T-cell (primary cell): ENCODE results near the gene CTXND1. TPM values are rescaled to one million over a fixed set of nuclear protein-coding genes. Genes with fewer than 3 reads are reported as not detected.

Experiments used
- ATAC-seq, 4 experiments: fragments of 200-7000 bp in 3 of 4; fragments of 150-1000 bp in 1 of 4; cut with Tn5 transposase; replicated peaks in 1 of 4; 1 replicate in 3 of 4; 2 replicates in 1 of 4; pipeline ENCODE4 v1.10.0; 2021; ENCODE audit warnings: moderate library complexity in 3 of 4, mild to moderate bottlenecking in 2 of 4, moderate number of reproducible peaks in 1 of 4
- CTCF ChIA-PET, 2 donors: fragments of 300-600 bp; sonication (Branson Sonifier 250); formaldehyde crosslinking; loops; one replicate each; lab custom pipeline; 2022; ENCODE audit warnings: antibody characterized with exemption in 2 of 2; lab: Charles Lee
- POLR2A ChIA-PET, 2 donors: fragments of 300-600 bp; sonication (Branson Sonifier 250); formaldehyde crosslinking; loops; one replicate each; lab custom pipeline; 2022; ENCODE audit warnings: antibody characterized with exemption in 2 of 2; lab: Charles Lee
- DNase-seq, 35 experiments: peaks; one replicate each; pipeline versions ENCODE4 v3.0.0 to v3.0.0-alpha.2; 2013 to 2023
- H3K27ac ChIP-seq: one replicate; pipeline ENCODE4 v1.5.1; 2013; ENCODE audit warnings: low read length
- H3K27me3 ChIP-seq, 2 experiments: replicated peaks in 1 of 2; 1 replicate in 1 of 2; 2 replicates in 1 of 2; pipeline versions ENCODE4 v1.6.1 to v1.7.0; 2013; ENCODE audit warnings: low read length in 1 of 2, mixed read lengths in 1 of 2; ENCODE audit not compliant: control insufficient read depth in 2 of 2, insufficient read depth in 2 of 2; ENCODE audit errors: extremely low read depth in 1 of 2
- H3K36me3 ChIP-seq, 2 donors: 1 replicate in 1 of 2; 2 replicates in 1 of 2; pipeline versions ENCODE4 v1.6.1 to v1.7.0; 2013; ENCODE audit warnings: low read length in 1 of 2; ENCODE audit not compliant: control insufficient read depth in 2 of 2, insufficient read depth in 1 of 2; ENCODE audit errors: extremely low read depth in 1 of 2
- H3K4me1 ChIP-seq, 2 experiments: 1 replicate in 1 of 2; 2 replicates in 1 of 2; pipeline versions ENCODE4 v1.6.1 to v1.7.0; 2013; ENCODE audit warnings: low read length in 2 of 2, mixed read lengths in 1 of 2; ENCODE audit not compliant: insufficient read depth in 2 of 2, control insufficient read depth in 1 of 2; ENCODE audit errors: extremely low read depth in 1 of 2
- H3K4me3 ChIP-seq, 2 donors: 1 replicate in 1 of 2; 2 replicates in 1 of 2; pipeline versions ENCODE4 v1.5.1 to v1.7.0; 2013; ENCODE audit warnings: mild to moderate bottlenecking in 2 of 2, low read length in 1 of 2, moderate library complexity in 1 of 2; ENCODE audit not compliant: control insufficient read depth in 1 of 2; ENCODE audit errors: extremely low read depth in 1 of 2
- H3K9me3 ChIP-seq: 2 replicates; pipeline ENCODE4 v1.7.0; 2013
- H3K27ac Mint-ChIP-seq, 2 donors: one replicate each; pipeline ENCODE4 v1.8.0; 2020 to 2021; ENCODE audit warnings: mild to moderate bottlenecking in 2 of 2, mixed read lengths in 2 of 2
- H3K27me3 Mint-ChIP-seq, 2 donors: one replicate each; pipeline ENCODE4 v1.8.0; 2021 to 2022; ENCODE audit warnings: mixed read lengths in 2 of 2
- H3K36me3 Mint-ChIP-seq: one replicate; pipeline ENCODE4 v1.8.0; 2021; ENCODE audit warnings: mixed read lengths
- H3K4me1 Mint-ChIP-seq, 3 donors: one replicate each; pipeline ENCODE4 v1.8.0; 2020 to 2022; ENCODE audit warnings: mixed read lengths in 3 of 3, mild to moderate bottlenecking in 1 of 3
- H3K4me3 Mint-ChIP-seq, 3 donors: one replicate each; pipeline ENCODE4 v1.8.0; 2020 to 2022; ENCODE audit warnings: mild to moderate bottlenecking in 3 of 3, mixed read lengths in 3 of 3, moderate library complexity in 3 of 3
- H3K9me3 Mint-ChIP-seq, 3 donors: one replicate each; pipeline ENCODE4 v1.8.0; 2020 to 2022; ENCODE audit warnings: mixed read lengths in 3 of 3
- WGBS: methylation state at CpG from one replicate; pipeline ENCODE4 v1.1.5; 2013; ENCODE audit warnings: missing lambda C conversion rate; ENCODE audit not compliant: insufficient coverage; 5-methylcytosine and 5-hydroxymethylcytosine counted together
- total RNA-seq, 35 experiments: library from RNA in 6 of 35; stranded (reverse) in 6 of 35; fragments of 120-200 nt in 1 of 35; gene quantifications; one replicate each; pipeline versions ENCODE4 v1.2.1 to v1.2.4 and lab custom pipeline; 2013 to 2026

The CTXND1 gene
- total RNA-seq, 5 donors from 2014 or later (not counting 1 experiment from before 2014, with no cell fraction given): not detected

DNA sequence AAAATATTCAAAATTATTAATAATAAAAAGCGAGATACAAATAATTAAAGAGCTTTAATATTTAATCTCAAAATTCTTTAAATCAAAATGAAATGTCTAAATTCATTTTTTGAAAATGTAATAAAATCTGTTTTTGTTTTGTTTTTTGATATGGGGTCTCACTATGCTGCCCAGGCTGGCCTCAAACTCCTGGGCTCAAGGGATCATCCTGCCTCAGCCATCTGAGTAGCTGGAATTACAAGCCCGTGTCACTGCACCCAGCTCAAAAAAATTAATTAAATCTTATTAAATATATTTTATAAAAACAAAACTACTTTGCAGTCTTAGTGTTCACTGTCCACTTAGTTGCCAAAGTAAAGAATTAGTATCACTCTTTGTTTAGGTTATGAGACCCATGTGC lies 60.8 kb downstream of the CTXND1 start:
- no peaks in the 10 kb centered on the region for H3K4me1 ChIP-seq
- DNase-seq: no peak
- no peak overlapping the region for H3K27ac ChIP-seq
- H3K36me3 ChIP-seq: no peaks in the 10 kb centered on the region
- Mint-ChIP-seq H3K9me3 (no peaks in the 10 kb centered on the region), H3K27me3 (peaks cover 0 to 2% of the 10 kb centered on the region in 2 donors), H3K36me3 (peaks cover 20% of the 10 kb centered on the region), H3K4me1 (no peaks in the 10 kb centered on the region), H3K4me3 (no peak overlapping the region), H3K27ac (no peak overlapping the region)
- no peaks in the 10 kb centered on the region for H3K9me3 ChIP-seq
- ChIA-PET CTCF (no interaction called here), POLR2A (no interaction called here)
- H3K4me3 ChIP-seq: no peak overlapping the region
- ATAC-seq: no peak
- H3K27me3 ChIP-seq: no peaks in the 10 kb centered on the region
- no CpG with 5 or more reads among the region's 2 CpGs for WGBS

DNA sequence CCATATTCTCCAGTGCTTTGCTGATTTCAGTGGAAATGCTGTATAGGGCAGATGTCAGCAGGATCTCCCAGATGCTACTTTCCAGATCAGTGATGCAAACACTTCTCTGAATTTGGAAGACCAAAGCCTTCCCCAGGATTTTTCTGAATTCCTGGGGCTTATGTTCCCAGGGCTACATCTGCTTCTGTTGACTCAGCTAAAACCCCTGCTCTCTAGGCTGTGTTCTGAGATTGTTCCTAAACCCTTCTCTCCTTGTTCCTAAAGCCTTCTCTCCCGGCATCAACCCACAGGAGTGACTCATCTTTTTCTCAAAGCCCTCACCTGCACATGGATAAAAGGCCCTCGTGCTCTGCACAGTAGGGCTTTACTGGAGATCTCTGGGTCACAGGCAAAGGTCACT lies 63.8 kb downstream of the CTXND1 start:
- Histone ChIP-seq H3K27ac (no peak overlapping the region), H3K9me3 (no peaks in the 10 kb centered on the region), H3K27me3 (no peaks in the 10 kb centered on the region), H3K36me3 (peaks cover 0 to 2% of the 10 kb centered on the region in 2 donors), H3K4me1 (no peaks in the 10 kb centered on the region), H3K4me3 (no peak overlapping the region)
- no peak overlapping the region for H3K4me3 Mint-ChIP-seq
- ChIA-PET CTCF (no interaction called here), POLR2A (no interaction called here)
- ATAC-seq (no peak), DNase-seq (no peak)
- H3K9me3 Mint-ChIP-seq: no peaks in the 10 kb centered on the region
- no peak overlapping the region for H3K27ac Mint-ChIP-seq
- peaks cover 0 to under 1% of the 10 kb centered on the region in 2 donors for H3K27me3 Mint-ChIP-seq
- H3K4me1 Mint-ChIP-seq: no peaks in the 10 kb centered on the region
- peaks cover 41% of the 10 kb centered on the region for H3K36me3 Mint-ChIP-seq
- 60% methylated on average over 2 of the region's 2 CpGs for WGBS

DNA sequence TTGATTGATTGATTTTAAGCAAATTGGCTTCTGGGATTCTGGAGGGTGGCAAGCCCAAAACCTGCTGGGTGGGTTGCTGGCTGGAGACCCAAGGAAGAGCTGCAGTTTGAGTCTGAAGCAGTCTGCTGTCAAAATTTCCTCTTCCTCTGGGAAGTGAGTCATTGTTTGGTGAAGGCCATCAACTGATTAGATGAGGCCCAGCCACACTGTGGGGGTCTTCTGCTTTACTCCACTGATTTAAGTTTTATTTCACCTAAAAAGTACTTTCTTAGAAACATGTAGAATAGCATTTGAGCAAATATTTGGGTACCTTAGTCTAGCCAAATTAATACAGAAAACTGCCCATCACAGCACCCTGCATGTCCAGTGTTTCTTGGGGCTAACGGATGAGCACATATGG lies 65.4 kb downstream of the CTXND1 start:
- CTCF ChIA-PET: no interaction called here
- no peaks in the 10 kb centered on the region for H3K4me1 Mint-ChIP-seq
- ATAC-seq (no peak), DNase-seq (no peak)
- no peak overlapping the region for H3K27ac Mint-ChIP-seq
- Histone ChIP-seq H3K4me3 (no peak overlapping the region), H3K27ac (no peak overlapping the region), H3K27me3 (no peaks in the 10 kb centered on the region), H3K9me3 (no peaks in the 10 kb centered on the region), H3K36me3 (peaks cover 0 to 2% of the 10 kb centered on the region in 2 donors), H3K4me1 (no peaks in the 10 kb centered on the region)
- POLR2A ChIA-PET: no interaction called here
- no peaks in the 10 kb centered on the region for H3K27me3 Mint-ChIP-seq
- H3K9me3 Mint-ChIP-seq: no peaks in the 10 kb centered on the region
- H3K4me3 Mint-ChIP-seq: no peak overlapping the region
- H3K36me3 Mint-ChIP-seq: peaks cover 50% of the 10 kb centered on the region
- WGBS: no CpG with 5 or more reads among the region's 1 CpG

DNA sequence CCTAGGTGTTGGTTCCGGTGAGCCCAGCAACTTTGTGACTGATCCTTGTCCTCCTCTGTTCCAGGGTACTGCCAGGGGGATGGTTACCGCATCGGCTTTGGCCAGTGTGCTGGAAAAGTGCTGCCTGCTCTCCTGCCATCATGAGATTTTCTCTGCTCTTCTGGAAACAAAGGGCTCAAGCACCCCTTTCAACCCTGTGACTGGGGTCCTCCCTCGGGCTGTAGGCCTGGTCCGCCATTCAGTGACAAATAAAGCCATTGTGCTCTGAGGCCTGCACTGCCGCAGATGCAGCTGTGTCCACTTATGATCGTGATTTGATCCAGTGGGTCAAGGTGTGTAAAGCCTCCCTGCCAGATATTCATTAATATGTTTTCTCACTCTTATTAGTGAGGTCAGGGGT lies 65.9 kb downstream of the CTXND1 start:
- H3K4me3 Mint-ChIP-seq: no peak overlapping the region
- no peak overlapping the region for H3K27ac Mint-ChIP-seq
- Histone ChIP-seq H3K9me3 (no peaks in the 10 kb centered on the region), H3K36me3 (peaks cover 0 to 2% of the 10 kb centered on the region in 2 donors), H3K4me1 (no peaks in the 10 kb centered on the region), H3K27ac (no peak overlapping the region), H3K4me3 (no peak overlapping the region), H3K27me3 (no peaks in the 10 kb centered on the region)
- H3K27me3 Mint-ChIP-seq: no peaks in the 10 kb centered on the region
- POLR2A ChIA-PET: no interaction called here
- DNase-seq: no peak
- H3K9me3 Mint-ChIP-seq: no peaks in the 10 kb centered on the region
- CTCF ChIA-PET: no interaction called here
- ATAC-seq: no peak
- H3K4me1 Mint-ChIP-seq: no peaks in the 10 kb centered on the region
- peaks cover 52% of the 10 kb centered on the region for H3K36me3 Mint-ChIP-seq
- WGBS: 95% methylated on average over 5 of the region's 7 CpGs

DNA sequence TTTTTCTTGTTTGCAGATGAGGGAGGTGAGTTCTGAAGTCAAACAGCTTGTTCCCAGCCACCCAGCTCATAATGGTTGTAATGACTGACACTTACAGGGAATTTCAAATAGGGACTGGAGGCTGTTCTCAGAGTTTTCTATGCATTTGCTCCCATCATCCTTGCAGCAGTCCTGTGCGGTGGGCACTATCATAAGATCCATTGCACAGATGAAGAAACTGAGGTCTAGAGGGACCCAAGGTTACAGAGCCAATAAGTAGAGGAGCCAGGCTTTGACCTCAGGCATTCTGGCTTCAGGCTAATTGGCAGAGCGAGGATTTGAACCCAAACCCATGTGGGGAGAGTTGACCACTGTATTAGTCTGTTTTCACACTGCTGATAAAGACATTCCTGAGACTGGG lies 66.9 kb downstream of the CTXND1 start:
- Mint-ChIP-seq H3K27ac (no peak overlapping the region), H3K9me3 (no peaks in the 10 kb centered on the region), H3K27me3 (no peaks in the 10 kb centered on the region), H3K36me3 (peaks cover 54% of the 10 kb centered on the region), H3K4me3 (no peak overlapping the region), H3K4me1 (no peaks in the 10 kb centered on the region)
- POLR2A ChIA-PET: no interaction called here
- no peak for DNase-seq
- H3K36me3 ChIP-seq: peaks cover 0 to 6% of the 10 kb centered on the region in 2 donors
- CTCF ChIA-PET: no interaction called here
- no peak for ATAC-seq
- H3K9me3 ChIP-seq: no peaks in the 10 kb centered on the region
- H3K27ac ChIP-seq: no peak overlapping the region
- no peak overlapping the region for H3K4me3 ChIP-seq
- no peaks in the 10 kb centered on the region for H3K4me1 ChIP-seq
- no peaks in the 10 kb centered on the region for H3K27me3 ChIP-seq
- 100% methylated on average over 1 of the region's 2 CpGs for WGBS

DNA sequence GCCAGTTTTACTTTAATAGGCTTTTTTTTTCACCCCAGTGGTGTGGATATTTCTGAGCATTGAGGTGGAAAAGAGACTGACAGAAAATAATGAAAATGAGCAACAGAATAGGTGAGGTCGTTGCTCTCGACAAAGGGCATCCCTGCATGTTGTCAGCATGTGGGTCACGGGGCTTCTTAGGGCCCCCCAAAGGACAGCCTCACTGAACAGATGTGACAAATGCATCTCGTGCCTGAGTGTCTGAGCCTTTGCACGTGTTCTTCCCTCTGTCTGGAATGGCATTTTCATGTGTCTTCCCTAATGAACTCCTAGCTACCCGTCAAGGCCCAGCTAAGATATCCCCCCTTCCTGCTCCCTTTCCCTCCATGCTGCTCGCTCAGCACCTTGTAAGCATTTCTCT lies 67.5 kb downstream of the CTXND1 start:
- Histone ChIP-seq H3K4me3 (no peak overlapping the region), H3K36me3 (peaks cover 0 to 7% of the 10 kb centered on the region in 2 donors), H3K9me3 (no peaks in the 10 kb centered on the region), H3K4me1 (no peaks in the 10 kb centered on the region), H3K27ac (no peak overlapping the region), H3K27me3 (no peaks in the 10 kb centered on the region)
- Mint-ChIP-seq H3K9me3 (no peaks in the 10 kb centered on the region), H3K4me1 (no peaks in the 10 kb centered on the region), H3K27me3 (no peaks in the 10 kb centered on the region), H3K36me3 (peaks cover 56% of the 10 kb centered on the region), H3K27ac (no peak overlapping the region), H3K4me3 (no peak overlapping the region)
- 85% methylated on average over 5 of the region's 7 CpGs for whole genome bisulfite sequencing
- DNase-seq: no peak
- POLR2A ChIA-PET: no interaction called here
- CTCF ChIA-PET: no interaction called here
- ATAC-seq: no peak

DNA sequence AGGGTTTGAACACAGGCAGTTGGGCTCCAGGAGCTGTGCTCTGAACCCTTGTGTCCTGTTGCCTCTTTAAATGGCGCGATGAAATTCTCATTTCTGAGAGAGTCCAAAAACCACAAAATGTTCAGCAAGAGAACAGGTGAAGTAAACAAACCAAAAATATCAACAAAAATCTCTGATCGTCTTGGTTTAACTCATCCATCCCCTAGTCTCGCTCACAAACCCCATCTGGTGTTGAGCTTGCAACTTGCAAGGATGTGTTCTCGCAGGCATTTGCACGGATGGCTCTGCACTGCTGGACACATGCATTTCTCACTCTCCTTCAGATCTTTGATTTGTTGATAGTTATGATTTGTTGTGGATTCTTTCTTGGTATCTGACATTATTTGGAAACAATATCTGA lies 68.1 kb downstream of the CTXND1 start:
- H3K36me3 Mint-ChIP-seq: peaks cover 60% of the 10 kb centered on the region
- no peak overlapping the region for H3K27ac Mint-ChIP-seq
- CTCF ChIA-PET: no interaction called here

More for the DNA sequence above, 68.1 kb downstream of the CTXND1 start:
- Histone ChIP-seq H3K27ac (no peak overlapping the region), H3K27me3 (no peaks in the 10 kb centered on the region), H3K36me3 (peaks cover 0 to 7% of the 10 kb centered on the region in 2 donors), H3K4me3 (no peak overlapping the region), H3K4me1 (no peaks in the 10 kb centered on the region), H3K9me3 (no peaks in the 10 kb centered on the region)
- no peak for ATAC-seq
- no peak for DNase-seq
- 92% methylated on average over 3 of the region's 6 CpGs for WGBS
- Mint-ChIP-seq H3K27me3 (no peaks in the 10 kb centered on the region), H3K4me3 (no peak overlapping the region), H3K4me1 (no peaks in the 10 kb centered on the region), H3K9me3 (no peaks in the 10 kb centered on the region)
- POLR2A ChIA-PET: no interaction called here
